Anterior cingulate cortex (tissue), 58 donors: Measurements from ENCODE around the gene TAF4B.
"Not testable (repeated sequence)": the region's sequence is repeated elsewhere in the genome, so short reads cannot be mapped to it uniquely, and the experiment has no call there.

ENCODE experiments used
- DNase-seq, 58 donors: peaks; one replicate each; lab custom pipeline; 2025; lab: John Stamatoyannopoulos, UW

The TAF4B gene

DNA sequence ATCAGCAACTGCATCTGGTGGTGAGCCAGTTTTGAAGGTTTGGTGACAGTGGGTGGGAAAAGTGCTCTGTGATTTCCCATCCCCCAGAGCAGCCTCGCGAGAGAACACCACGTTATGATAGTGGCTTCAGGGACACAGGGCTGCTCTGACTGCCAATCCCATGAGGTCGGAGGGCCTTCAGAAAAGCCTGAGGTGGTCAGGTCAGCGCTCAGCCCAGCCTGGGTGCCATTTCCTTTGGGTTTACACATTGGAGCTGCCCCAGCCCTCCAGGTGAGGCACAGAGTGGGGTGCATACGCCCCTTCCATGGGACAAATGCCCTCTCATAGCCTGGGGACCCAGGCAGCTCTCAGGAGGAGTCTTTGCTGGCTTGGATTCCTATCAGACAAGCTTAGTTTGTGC is 195.3 kb downstream of the TAF4B start:
- no peak for DNase-seq

DNA sequence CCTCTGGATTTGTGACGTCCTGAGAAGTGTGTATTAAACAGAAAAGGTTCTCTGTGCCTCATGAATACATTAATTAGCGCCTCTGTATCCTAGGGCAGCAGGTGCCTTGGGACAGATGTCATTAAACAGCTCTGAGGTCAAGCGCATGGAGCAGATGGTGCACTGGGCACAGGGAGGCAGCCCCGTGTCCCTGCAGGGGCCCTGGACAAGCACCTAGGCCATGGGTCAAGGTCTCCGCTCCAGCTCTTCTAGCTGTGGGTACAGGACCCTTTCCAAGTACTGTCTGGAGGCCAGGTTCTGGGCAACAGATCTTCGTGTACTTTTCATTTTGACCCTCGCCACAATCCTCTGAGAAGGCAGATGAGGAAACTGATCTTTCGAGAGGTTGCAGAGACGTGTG is 195.7 kb downstream of the TAF4B start:
- DNase-seq, result no peak

DNA sequence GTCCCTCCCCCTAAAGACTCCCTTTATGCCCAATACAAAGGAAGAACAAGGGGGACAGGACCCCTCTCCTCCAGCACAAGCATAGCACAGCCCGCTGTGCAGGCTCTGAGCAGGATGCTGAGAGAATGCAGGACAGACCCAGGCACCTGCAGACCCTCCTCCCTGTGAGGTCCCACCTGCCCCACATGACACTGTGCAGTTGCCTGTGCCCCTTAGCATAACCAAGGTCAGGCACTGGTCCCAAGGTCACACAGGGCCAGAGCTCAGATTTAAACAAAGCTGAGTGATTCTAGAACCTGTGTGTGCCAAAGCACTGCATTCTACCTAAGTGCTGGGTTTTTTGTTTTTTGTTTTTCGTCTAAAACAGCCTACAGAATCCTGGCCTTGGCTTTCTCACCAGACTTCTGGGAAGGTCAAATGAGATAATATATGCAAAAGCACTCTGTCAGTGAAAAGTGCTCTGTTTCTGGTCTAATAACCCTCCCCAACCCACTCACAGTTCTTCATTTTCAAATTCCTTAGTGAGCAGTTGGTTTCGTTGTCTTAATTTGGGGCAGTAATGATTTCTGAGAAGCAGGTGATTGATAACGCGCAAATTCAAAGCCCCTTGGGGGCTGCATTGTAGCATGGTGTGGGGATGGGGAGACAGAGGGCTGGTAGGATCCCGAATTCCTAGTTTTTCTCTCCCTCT is 196.4 kb downstream of the TAF4B start:
- no peak for DNase-seq

DNA sequence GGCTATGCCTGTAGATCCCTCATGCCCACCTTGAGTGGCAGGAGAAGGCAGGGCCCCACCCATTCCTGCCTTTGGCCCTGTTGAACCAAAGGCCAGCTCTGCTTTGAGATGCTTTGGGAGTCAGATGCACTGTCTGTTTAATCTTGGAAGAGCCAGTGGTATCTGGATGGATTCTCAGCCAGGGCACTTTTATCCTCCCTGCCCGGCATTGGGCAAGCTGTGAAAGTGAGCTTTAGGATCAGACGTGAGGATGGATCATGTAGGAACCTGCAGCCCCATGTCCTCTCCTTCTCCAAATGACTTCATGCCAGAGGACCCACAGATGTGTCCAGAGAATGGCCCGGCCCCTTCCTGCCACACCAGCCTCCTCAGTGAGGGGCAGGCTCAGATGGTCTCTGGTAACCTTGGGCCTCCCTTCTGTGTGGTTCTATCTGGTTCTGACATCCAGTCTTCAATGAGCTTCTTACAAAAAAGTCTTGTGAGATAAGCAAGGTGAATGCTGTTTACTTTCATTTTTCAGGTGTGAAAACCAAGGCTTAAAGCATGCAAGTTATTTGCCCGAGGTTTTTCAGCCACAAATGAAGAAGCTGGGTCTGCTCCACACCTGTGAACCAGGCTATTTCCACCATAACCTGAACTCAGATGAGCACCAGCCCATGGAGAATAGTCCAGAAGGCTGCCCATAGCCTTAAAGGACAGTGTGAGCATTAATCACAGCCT is 198.3 kb downstream of the TAF4B start:
- no peak for DNase-seq

DNA sequence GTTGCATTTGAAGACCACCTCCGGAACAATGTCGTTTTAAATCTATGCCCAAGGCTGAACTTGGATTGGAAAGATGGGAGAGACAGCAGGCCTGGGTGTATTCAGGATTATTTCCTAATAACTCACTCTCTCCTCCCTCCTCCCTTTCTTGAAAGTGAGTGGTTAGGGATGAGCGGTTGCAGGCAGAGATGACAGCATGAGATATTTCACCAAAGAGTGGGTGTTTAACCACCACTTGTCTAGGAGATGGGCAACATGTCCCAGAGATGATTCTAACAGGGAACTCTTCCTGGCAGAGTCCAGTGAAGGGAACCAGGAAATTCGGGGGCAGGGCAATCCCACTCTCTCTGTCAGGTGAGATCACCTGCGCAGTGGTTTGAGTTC is 198.9 kb downstream of the TAF4B start:
- no peak for DNase-seq

DNA sequence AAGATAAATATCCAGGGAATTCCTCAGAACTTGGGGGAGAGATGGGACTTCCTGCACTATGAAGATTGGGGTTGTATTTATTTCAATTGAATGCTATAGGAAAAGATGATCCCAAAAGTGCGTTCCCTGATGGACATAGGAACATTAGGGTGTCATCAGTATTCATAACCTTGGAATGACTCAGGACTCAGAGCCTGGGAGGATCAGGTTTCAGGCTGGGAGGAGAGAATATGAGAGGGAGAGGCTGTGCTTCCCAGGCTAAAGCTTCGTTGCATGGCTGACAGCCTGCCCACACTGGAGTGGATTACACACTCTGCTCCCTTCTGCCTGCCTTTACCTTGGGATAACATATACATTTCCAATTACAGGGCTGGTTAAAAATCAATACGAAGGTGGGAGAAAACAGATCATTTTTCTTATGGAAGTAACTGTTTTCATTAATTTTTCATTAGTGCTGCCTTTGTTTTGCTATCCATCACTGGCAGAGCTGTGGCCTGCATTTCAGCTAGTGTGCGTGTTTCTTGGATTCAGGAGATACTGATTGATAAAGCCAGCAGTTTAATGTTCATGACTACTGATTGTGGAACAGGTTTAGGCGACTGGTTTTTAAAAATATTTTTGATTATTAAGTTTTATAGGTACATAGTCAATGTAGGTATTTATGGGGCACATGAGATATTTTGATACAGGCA is 203.4 kb downstream of the TAF4B start:
- DNase-seq, result no peak

DNA sequence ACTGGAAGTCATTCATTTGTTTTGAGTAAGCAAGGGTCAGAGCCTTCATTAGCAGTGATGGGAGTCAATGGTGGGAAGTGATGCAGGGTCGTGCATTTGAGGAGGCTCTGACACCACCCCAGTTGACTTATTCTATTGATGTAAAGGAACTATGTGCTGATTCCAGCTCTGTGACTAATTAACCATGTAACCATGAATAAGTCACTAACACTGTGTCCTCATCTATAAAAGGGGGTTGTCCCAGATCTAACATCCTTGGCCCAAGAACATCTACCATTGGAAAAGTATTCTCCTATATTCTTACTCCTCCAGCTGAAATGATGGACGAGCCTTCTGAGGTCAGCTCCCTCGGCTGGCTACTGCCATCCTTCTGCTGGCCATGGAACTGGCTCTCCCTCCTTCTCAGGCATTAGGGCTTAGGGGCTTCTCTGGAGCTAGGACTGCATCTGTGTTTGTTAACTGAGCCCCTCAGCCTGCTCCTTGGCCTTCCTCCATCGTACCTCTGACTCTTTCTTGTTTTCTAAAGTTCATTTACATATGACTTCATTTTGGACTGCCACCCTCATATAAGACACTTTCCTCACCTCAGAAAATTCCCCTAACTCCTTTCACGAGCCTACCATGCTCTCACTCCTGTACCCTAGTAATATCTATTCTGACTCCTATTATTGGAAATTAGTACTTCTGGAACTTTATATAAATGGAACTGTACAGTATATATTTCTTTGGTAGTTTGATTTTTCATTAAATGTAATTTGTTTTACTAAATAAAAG is 206.6 kb downstream of the TAF4B start:
- no peak for DNase-seq

DNA sequence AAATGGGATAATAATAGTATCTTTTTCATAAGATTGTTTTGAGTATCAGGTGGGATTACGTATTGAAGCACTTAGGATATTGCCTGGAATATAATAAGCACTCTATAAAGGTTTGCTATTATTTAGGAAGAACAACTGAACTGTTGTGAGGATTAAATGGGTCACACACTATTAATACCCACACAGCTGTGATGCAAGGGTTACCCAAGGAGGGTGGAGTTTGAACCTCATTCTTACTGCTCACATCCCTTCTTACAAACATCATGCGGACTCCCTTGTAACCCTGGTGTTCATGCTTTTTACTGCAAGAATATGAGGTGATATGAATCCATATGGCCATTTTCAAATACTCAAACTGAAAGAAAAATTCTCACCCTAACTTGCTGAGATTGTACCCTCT is 208.6 kb downstream of the TAF4B start:
- DNase-seq, result no peak

DNA sequence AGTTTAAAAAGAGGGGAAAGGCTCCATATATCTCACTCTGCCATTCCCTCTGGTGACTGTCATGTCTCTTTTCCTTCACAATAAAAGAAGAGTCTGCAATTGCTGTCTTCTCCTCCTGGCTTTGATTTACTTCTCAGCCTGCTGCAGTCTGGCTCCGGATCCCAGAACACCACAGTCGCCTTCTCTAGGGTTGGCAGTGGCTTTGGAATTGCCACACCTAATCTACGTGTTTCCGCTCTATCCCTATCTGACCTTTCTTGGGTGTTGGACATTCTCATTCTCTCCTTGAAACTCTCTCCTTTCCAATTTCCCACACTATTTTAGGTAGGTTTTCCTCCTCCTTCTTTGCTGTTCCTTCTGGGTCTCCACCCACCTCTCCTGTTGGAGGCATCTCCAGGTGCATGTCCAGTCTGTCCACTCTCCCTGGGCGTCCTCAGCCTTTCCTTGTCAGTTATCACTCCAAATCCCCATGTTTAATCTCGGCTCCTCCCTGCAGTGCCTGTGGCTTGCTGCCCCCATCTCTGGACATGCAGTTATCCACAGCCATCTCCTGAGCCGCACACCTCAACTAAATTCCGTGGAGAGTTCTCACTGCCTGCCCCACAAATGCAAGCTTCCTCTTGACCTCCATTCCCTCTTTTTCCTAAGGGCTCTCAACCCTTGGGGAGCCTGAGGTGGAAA is 209.3 kb downstream of the TAF4B start:
- no peak for DNase-seq

DNA sequence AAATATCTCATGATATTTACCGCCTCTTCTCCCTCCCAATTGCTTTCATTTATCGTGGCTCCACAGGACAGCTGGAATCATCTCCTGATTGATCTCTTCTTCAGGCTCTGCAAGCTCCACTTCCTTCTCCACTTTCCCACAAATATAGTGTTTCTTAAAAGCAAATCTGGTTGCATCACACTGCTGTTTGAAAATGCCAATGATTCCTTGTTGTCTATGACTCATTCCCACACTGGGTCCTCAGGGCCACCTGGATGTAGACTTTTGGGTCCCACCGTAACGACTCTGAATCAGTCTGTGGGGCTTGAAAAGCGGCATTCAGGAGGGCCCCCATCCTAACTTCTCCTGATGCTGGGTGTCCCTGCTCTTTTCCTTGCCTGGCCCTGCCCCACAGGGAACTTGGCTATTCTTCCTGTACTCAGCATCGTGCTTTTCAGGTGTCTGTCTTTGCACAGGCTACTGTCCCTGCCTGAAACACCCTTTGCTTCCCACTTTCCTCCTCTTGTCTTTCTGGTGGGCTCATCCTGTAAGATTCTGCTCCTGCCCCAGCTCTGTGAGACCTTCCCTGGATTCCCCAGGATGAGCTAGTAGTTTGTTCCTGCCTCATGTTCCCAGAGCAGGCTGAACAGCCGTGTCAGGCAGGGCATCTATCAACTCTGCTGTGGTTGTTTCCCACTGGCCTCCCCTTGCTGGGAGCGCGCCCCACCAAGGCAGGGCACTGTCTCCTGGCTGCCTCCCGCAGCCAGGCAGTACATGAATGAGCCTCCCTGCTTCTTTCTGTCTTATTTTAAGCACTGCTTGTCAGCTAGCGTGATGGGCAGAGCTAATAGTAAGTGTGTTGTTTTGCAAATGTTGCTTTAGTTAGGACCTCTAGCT is 210.2 kb downstream of the TAF4B start:
- no peak for DNase-seq

DNA sequence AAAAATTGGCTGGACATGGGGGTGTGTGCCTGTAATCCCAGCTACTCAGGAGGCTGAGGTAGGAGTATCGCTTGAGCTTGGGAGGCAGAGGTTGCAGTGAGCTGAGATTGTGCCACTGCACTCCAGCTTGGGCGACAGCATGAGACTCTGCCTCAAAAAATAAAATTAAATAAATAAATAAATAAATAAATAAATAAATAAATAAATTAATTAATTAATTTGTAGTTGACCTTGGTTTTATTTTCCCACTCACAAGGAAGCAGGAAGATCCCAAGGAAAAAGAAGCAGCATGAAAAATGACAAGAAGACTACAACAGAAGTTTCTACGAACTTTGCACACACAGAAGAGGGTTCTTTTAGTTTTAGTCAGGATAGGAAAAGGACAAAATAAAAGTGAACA is 211.4 kb downstream of the TAF4B start:
- DNase-seq, result not testable (repeated sequence)

DNA sequence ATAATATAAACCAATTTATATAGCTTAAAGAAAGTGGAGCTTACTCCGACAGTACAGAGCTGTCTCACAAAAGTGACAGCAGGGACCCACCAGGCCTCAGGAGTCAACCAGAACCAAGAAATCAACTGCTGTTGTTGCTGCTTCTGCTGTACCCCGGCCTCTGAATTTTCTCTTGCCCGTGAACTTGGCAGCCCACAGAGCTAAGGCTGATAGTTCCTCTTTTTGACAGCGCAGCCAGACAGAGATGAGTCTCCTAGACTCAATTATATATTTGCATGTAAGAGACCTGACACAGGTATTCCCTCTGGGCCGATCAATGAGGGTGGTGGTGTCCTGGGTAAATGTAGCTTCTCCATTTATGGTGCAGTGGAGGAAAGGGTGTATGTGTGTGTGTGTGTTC is 212.7 kb downstream of the TAF4B start:
- DNase-seq, result no peak

DNA sequence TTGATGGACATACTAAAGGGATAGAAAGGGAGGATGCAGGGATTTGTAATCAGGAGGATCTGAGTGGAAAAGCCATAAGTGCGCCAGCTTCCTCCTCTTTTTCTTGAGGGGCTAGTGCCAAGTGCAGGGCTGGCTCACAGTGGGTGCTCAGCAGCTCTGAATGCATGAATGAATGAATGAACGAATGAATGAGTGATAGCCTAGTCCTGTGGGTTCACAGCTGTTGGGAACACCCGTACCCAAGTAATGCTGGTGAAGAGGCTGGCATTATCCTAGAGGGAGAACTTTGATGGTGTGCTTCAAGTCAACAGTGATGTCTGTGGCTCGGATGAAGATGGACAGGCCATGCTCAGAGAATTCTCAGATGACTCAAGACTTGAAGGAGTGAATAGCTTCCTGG is 213.3 kb downstream of the TAF4B start:
- no peak for DNase-seq

DNA sequence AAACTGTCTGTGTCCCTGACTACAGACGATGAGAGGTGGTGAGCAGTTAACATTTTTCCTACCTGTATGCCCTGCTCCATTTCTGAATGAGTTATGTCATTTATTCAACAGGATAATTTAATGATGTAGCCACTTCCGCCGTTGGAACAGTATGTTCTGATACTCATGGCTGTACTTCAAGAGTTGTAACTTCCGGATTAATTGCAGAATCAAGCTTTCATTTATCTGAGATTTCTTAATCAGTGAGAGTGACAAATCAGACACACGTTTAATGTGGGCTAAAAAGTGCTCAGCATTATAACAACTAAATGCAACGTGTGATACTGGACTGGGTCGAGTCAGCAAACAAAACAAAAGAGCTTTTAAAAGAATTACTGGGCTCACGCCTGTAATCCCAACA is 214.4 kb downstream of the TAF4B start:
- DNase-seq, result no peak
